HT-29 (cell line): ENCODE results near the gene DNAH10. TPM values are rescaled to one million over a fixed set of nuclear protein-coding genes. Genes with fewer than 3 reads are reported as not detected.
A peak's percentile ranks its signal among the peaks of the same experiment; 100 is the strongest.

Experiments
- DNase-seq: peaks from one replicate; pipeline ENCODE4 v3.0.0-alpha.2; 2015; ENCODE audit warnings: low spot score
- small RNA-seq: library from RNA; depleted of rRNA; stranded (forward); fragments of <200 nt; gene quantifications from one replicate; pipeline ENCODE3, GENCODE V24; 2014
- total RNA-seq: library from RNA; depleted of rRNA; stranded (reverse); fragments of >200 nt; shearing (Covaris generic); gene quantifications from 2 replicates; pipeline ENCODE4 v1.2.3, GENCODE V29; 2014; rRNA removed

DNAH10 gene
- total RNA-seq, 1 experiment from 2014 or later, result under 0.01 TPM

DNA sequence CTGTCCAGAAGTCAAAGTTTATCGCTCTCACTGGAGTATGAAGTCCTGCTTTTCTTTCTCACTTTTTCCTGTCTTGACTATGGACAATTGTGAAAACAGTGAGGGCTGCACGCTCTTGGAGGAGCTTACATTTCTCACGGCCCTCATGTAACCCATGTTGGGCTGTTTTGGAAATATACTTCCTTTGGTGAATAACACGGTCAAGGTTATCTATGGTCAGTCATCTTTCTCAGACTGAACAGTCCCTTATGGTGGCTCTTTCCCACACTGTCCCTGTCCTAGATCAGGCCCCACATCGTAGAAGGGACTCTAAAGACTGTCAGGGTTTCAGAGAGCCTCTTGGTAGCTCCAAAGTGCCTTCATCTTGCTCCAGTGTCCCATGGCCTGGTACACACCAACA, 203.3 kb downstream of the DNAH10 start:
- DNase-seq, result no peak

GRCh38 chr12:123966596-123966995, 204.5 kb downstream of the DNAH10 start:
- DNase-seq, result no peak

- DNase-seq, result no peak
Observed at GRCh38 chr12:123967121-123967586, 205.1 kb downstream of the DNAH10 start.

GRCh38 chr12:123971449-123971769, 209.3 kb downstream of the DNAH10 start:
- no peak for DNase-seq

- DNase-seq, result peak; percentile 58
Observed at GRCh38 chr12:123971770-123972456, 209.8 kb downstream of the DNAH10 start.

DNA sequence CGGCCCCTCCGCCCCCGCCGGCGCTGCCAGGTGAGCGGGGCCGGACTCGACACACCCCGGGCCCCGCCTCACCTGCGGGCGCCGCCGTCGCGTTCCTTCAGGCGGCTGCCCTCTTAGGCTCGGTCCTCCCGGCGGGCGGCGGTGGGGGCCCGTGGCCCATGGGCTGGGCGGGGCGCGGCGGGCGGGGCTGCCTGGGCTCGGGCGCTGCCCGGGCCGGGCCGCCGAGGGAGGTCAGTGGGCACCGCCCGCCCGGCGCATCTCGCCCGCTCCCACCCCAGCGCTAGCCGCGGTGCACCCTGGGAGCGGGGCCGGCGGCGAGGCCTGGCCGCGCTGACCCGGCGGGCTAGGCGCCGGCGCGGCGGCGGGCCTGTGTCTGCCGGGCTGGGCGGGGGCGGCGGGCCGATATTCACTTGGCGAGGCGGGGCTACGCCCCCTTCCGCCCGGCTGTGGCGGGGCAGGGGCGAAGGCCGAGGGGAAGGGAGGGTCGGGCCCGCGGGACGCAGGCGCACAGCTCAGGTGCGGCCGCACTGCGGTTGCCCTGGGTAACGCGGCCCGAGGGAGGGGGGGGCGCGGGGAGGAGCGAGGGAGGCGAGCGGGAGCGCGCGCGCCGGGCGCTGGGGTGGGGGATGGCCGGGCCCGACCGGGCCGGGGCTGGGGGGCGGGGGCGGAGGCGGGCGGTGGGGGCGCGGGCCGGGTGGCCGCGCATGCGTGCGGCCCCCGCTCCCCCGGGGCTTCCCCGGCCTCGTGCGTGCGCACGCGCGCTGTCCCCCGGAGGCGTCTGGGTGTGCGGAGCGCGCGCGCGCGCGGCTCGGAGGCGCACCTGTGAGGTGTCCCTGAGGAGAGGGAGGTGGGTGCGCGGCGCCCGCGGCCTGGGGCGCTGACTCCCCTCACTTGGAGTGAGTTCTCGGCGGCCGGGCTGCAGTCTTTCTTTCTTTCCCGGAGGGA, 210.6 kb downstream of the DNAH10 start, which contains the start of the genes CCDC92 and ZNF664:
Gene CCDC92 (minus strand): TSS at position 375 of the 945 bp plus-strand sequence. CDS start 28,526 bp downstream, outside the sequence.
Gene ZNF664 (plus strand): TSS at position 759 of the 945 bp plus-strand sequence. CDS start 38,930 bp downstream, outside the sequence.
- DNase-seq, result peak; percentile 91

DNA sequence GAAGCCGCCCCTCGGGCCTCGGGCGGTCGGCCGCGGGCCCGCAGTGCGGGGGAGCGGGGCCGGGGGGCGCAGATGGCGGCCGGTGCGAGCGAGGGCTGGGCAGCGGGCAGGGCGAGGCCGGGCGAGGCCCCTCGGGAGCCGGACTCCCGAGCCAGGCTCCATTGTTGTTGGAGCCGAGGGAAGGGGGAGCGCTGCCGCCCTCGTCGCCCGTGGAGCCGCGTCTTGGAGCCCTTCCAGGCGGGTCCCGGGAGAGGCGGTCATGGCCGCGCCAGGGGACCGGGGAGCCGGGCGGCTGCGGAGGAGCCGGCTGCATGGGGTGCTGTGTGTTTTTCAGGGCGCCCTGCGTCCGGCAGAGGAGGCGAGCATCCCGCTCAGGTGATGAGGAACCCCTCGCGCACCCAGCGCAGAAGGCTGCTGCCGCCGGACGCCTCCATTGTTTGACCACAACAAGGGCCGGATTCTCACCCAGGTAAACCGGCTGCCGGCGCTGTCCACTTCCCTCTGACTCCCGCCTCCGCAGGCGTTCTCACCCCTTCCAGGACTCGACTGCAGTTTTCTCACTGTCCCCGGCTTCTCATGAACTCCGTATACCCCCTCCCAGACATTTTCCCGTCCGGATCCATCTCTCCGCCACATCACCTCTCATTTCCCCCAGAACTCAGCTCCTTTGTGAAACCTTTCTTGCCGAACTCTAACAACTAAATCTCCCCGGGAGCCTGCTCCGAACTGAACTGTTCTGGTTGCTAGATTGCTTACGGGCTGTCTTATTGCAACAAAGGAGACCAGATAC, 211.6 kb downstream of the DNAH10 start:
- DNase-seq, result peak; percentile 58

- no peak for DNase-seq
Observed at GRCh38 chr12:123976227-123976826, 214.2 kb downstream of the DNAH10 start.

GRCh38 chr12:123979566-123979965, 217.5 kb downstream of the DNAH10 start:
- DNase-seq, result no peak

DNA sequence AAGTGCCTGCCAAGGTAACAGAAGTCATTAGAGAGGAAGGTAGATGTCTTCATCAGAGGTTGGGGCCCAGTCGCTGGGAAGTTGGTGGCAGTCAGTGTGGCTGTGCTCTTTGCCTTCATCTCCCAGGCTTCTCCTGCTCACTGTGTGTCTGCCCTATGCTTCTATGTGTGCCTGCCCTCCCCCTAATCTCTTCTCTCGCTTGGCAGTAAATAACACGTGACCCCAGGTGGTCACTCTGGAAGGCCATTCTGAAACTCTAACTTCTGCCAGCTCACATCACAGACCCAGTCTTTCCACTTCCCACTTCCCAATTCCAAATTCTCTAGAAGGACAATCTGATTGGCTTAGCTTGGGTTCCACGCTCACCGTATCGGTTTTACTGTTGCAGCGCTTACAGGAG, 220.2 kb downstream of the DNAH10 start:
- no peak for DNase-seq

- DNase-seq, result peak; percentile 72
Observed at GRCh38 chr12:123983822-123984485, 221.9 kb downstream of the DNAH10 start.

DNA sequence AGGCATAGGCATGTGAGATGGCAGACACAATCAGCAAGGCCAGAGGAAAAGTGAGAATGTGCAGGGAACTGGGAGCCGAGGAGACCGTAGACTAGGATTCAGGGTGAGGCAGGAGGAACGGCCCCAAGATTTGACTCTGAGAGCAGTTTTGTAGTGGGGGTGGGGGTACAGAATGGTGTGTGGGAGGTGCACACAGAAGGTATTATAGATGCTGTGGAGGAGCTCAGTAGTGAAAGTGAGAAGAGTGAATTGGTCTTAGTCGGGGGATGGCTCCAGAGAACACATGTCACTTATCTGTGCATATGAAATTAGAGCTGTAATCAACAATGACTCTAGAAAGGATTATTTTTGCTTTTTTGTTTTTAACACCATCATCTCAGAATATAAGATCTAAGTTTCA, 222.8 kb downstream of the DNAH10 start:
- no peak for DNase-seq

Small RNA genes lying within 50 kb of the gene (small RNA-seq; reads per million reads assigned to genes)
- gene AC068790.4 (not detected), gene AC068790.6 (not detected)

Other genes with a start within 250 kb of the DNAH10 start
- gene RILPL1, start 228.6 kb upstream of the DNAH10 start, total RNA-seq, result 1.7 and 2.4 TPM in 2 replicates
- gene TMED2, start 177.7 kb upstream of the DNAH10 start, total RNA-seq, result 255 and 282 TPM in 2 replicates
- gene DDX55, start 160.2 kb upstream of the DNAH10 start, total RNA-seq, result 33.6 and 43.0 TPM in 2 replicates
- gene EIF2B1, start 128.6 kb upstream of the DNAH10 start, total RNA-seq, result 54.2 and 56.5 TPM in 2 replicates
- 10.7 and 13.1 TPM in 2 replicates for gene GTF2H3, start 128.5 kb upstream of the DNAH10 start, total RNA-seq
- 6.1 and 6.6 TPM in 2 replicates for gene TCTN2, start 91.2 kb upstream of the DNAH10 start, total RNA-seq
- 28.6 and 34.8 TPM in 2 replicates for gene ATP6V0A2, start 49.9 kb upstream of the DNAH10 start, total RNA-seq
- 5.5 and 6.8 TPM in 2 replicates for gene CCDC92, start 210.5 kb downstream of the DNAH10 start, total RNA-seq
- 86.7 and 103 TPM in 2 replicates for gene ZNF664, start 210.9 kb downstream of the DNAH10 start, total RNA-seq